ENCODE results near the gene WDR82.
A peak's percentile ranks its signal among the peaks of the same experiment; 100 is the strongest.

The WDR82 gene

DNA sequence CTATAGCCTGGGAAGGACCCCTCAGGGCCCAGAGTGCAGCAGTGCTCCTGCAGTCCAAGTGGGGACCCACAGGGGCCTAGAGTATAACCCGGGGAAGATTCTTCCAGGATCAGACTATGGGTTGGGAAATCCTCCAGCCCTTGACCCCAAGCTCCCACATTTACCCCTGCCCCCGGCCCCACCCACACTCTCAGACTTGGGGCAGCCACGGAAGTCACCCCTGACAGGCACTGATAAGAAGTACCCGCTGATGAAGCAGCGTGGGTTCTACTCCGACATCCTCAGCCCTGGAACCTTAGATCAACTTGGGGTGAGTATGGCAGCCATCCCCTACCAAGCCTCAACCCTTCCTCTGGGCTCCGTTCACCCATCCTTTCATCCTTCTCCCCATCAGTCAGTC, 44.0 kb upstream of the WDR82 start:
- H3K4me3 ChIP-seq (ENCODE audit: low read depth, low read length): no peak overlapping the region
- in situ Hi-C loops (cut with HindIII; ENCODE audit: low sequenced_read_pairs): no loop called here
- TF ChIP-seq, protein P1, sequence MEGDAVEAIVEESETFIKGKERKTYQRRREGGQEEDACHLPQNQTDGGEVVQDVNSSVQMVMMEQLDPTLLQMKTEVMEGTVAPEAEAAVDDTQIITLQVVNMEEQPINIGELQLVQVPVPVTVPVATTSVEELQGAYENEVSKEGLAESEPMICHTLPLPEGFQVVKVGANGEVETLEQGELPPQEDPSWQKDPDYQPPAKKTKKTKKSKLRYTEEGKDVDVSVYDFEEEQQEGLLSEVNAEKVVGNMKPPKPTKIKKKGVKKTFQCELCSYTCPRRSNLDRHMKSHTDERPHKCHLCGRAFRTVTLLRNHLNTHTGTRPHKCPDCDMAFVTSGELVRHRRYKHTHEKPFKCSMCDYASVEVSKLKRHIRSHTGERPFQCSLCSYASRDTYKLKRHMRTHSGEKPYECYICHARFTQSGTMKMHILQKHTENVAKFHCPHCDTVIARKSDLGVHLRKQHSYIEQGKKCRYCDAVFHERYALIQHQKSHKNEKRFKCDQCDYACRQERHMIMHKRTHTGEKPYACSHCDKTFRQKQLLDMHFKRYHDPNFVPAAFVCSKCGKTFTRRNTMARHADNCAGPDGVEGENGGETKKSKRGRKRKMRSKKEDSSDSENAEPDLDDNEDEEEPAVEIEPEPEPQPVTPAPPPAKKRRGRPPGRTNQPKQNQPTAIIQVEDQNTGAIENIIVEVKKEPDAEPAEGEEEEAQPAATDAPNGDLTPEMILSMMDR (IDR thresholded peaks at IDR 0.05; ENCODE audit: low read depth, low read length): no peak
- DNase-seq (ENCODE audit: low read depth, low spot score): no peak

DNA sequence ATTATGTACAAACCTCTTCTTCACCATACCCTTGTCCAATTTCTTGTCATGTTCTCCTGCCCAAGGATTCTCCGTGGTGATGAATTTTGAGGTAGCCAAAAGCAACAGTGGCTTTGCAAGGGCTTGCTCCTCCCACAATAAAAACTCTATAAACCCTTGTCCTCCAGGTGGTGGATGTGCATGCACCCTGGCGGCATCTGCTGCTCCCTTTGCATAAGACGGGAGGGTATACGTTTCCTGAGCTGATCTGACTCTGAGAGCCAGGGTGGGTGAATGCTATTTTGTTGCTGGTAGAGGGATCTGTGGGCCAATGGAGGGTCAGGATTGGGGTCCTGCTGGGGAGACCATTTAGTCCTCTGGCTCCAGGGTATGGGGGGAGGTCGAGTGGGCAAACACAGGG, 43.0 kb upstream of the WDR82 start:
- no peak for DNase-seq (ENCODE audit: low read depth, low spot score)
- no peak overlapping the region for H3K4me3 ChIP-seq (ENCODE audit: low read depth, low read length)
- in situ Hi-C loops (cut with HindIII; ENCODE audit: low sequenced_read_pairs): no loop called here
- TF ChIP-seq, protein P1 (IDR thresholded peaks at IDR 0.05; ENCODE audit: low read depth, low read length): no peak

DNA sequence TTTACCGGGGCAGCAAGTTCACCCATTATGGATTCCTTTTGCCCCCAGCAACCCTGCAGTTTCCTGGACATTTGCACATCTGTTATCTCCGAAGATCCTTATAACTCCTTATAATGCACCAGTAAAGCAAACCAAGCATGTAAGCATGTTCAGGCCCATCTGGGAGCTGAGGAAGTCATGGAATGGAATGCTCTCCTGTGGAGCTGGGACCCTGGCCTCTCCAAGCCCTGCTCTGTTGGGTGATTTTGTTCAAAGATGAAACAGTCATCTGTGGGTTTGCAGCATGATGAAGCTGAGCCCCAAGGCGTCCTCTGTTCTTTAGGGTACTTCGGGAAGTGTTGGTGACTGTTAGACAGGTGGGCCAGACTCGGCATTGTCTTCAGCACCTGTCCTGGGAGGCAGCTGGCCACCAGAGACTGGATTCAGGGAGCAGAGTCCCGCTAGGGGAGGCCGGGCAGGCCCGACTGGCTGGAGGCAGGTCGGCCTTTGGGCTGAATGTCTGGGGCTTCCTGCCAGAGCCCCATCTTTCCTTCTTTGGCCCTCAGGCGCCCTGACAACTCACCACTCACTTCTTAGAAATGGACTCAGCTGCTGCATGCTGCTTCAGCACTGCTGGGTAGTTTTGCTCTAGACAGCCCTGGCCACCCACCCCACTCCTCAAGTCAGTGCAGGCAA, 41.6 kb upstream of the WDR82 start:
- TF ChIP-seq, protein P1 (IDR thresholded peaks at IDR 0.05; ENCODE audit: low read depth, low read length): no peak
- no peak for DNase-seq (ENCODE audit: low read depth, low spot score)
- H3K4me3 ChIP-seq (ENCODE audit: low read depth, low read length): no peak overlapping the region
- in situ Hi-C loops (cut with HindIII; ENCODE audit: low sequenced_read_pairs): no loop called here

DNA sequence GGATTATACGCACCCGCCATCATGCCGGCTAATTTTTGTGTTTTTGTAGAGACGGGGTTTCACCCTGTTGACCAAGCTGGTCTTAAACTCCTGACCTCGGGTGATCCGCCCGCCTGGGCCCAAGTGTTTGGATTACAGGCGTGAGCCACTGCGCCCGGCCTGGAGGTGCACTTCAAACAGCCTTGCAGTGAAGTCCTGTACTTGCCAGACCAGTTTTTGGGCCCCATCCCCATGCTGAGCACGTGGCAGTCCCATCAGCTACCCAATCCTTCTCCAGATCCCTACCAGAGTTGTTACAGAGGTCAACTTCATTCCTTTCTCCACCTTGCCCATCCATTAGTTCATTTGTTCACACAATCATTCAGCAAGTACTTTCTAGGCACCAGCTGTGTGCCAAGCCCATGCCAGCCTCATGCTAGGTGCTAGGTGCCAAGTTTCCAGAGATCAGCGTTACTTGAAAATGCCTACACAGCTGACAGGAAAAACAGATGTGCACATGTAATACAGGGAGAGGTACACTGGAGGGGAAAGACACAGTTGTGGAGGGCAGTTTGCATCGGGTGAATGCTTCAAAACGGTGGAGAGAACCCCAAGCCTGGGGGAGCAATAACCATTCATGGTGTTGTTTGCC, 39.9 kb upstream of the WDR82 start:
- in situ Hi-C loops (cut with HindIII; ENCODE audit: low sequenced_read_pairs): no loop called here
- no peak overlapping the region for H3K4me3 ChIP-seq (ENCODE audit: low read depth, low read length)
- no peak for DNase-seq (ENCODE audit: low read depth, low spot score)

DNA sequence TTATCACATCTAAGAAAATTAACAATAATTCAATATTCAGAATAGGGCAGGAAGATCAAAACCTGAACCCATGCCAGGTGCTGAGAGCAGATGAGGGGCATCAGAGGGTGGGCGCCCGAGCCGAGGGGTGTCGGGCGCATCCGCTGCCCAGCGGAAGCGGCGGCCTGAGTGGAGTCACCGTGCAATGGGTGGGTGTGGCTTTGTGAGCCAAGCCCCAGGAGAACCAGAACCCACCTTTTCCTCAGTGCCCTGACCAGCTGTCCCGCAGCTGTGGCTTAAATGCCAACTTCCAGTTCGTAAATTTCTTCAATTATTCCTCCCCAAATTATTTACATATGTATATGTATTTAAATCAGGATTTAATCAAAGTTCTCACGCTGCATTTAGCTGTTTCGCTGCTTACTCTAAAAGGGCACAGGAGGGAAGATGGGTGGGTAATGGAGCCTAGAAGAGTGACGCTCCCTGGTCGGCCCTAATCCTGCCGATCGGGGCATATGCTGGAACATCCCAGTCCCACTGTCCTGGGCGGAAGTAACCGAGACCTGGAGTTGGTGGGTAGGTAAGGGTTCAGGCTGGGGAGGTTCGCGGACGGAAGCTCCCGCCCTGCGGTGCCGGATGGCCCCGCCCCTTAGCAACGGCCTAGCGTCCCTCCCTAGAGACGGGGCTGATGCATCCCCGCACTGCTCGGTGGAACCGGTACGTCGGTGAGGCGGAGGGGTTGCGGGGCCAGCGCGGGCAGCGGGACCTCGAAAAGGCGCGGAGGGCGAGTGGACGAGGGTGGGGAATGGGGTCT, 39.0 kb upstream of the WDR82 start:
- TF ChIP-seq, protein P1 (IDR thresholded peaks at IDR 0.05; ENCODE audit: low read depth, low read length): no peak
- in situ Hi-C loops (cut with HindIII; ENCODE audit: low sequenced_read_pairs): no loop called here
- peak overlapping the region; percentile 6 for H3K4me3 ChIP-seq (ENCODE audit: low read depth, low read length)
- DNase-seq (ENCODE audit: low read depth, low spot score): peak; percentile 23

More for the DNA sequence above, 39.9 kb upstream of the WDR82 start:
- TF ChIP-seq, protein P1 (IDR thresholded peaks at IDR 0.05; ENCODE audit: low read depth, low read length): no peak

DNA sequence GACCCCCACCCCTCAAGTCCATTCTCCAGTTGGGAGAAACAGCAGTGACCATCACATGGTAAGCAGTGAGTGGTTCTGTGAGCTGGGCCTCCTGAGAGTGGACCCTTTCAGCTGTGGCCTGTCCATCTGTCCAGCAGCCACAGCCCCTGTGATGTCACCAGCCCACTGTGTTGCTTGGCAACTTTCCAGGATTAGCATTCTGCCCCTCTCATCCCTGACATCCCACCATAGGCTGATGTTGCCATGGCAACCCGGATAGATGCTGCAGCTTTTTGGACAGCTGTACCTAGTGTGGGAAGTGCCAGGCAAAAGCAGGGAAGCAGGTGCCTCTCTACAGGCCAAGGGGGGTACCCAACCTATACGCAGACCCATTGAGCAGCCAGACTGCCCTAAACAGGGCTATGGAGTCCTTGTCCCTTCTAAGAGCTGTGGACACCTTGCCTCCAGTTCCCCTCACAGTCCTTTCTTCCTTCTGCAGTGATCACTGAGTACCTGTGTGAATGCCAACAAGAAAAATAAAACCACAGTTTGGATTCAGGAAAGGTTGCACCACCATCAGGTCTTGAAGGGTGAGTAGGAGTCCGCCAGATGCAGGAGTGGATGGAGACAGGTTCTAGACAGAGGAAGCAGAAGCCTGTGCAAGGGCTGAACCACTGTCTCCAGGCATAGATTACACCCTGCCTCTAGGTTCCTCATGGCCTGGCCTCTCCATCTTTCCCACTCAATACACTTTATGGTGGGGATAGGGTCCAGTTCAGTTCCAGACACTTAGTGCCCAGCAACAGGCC, 37.7 kb upstream of the WDR82 start, which contains the start of gene DNAH1:
Gene DNAH1, plus strand, starts transcription at position 343 of the 788 bp plus-strand sequence. CDS start 6,124 bp downstream, outside the sequence.
- DNase-seq (ENCODE audit: low read depth, low spot score): no peak
- in situ Hi-C loops (cut with HindIII; ENCODE audit: low sequenced_read_pairs): no loop called here
- H3K4me3 ChIP-seq (ENCODE audit: low read depth, low read length): no peak within 1 kb of the TSS
- TF ChIP-seq, protein P1 (IDR thresholded peaks at IDR 0.05; ENCODE audit: low read depth, low read length): no peak

Measured in astrocyte of the spinal cord (primary cell).